ENCODE data around the gene BLOC1S5. TPM values are rescaled to one million over a fixed set of nuclear protein-coding genes. Genes with fewer than 3 reads are reported as not detected.

The BLOC1S5 gene
- total RNA-seq, 1 donor from 2014 or later: 8.3 TPM

DNA sequence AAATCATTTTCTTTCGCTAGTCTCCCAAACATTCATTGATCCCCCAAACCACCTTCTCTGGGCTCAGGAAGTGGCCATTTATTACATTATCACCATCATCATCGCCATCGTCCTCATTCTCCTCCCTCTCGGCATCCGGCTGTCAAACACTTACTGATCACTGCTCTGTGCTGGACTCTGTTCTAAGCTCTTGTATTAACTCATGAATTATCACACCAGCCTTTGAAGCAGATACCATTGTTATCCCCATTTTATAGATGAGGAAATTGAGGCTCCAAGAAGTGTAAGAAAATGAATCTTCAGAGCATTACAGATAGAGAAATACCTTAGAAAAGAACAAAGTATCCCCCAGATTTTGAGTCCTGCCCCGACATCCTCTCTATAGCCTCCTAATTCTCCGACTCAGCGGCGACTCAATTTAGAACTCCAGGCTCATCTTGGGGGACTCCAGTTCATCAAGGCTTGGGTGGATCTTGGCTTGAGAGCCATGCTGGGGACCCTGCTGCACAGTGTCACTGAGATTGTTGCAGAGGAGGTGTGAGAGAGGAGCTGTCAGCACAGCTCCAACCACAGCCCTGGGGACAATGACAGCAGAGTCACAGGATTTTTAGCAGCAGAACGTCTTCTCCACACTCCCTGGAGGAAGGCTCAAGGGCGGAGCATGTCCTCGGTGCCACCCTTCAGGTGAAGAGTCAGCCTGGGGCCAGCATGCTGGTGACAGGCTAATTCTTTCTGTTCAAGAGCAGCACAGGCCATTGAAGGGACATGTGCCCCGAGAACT, 44.8 kb upstream of the BLOC1S5 start:
- TF ChIP-seq, protein P1, sequence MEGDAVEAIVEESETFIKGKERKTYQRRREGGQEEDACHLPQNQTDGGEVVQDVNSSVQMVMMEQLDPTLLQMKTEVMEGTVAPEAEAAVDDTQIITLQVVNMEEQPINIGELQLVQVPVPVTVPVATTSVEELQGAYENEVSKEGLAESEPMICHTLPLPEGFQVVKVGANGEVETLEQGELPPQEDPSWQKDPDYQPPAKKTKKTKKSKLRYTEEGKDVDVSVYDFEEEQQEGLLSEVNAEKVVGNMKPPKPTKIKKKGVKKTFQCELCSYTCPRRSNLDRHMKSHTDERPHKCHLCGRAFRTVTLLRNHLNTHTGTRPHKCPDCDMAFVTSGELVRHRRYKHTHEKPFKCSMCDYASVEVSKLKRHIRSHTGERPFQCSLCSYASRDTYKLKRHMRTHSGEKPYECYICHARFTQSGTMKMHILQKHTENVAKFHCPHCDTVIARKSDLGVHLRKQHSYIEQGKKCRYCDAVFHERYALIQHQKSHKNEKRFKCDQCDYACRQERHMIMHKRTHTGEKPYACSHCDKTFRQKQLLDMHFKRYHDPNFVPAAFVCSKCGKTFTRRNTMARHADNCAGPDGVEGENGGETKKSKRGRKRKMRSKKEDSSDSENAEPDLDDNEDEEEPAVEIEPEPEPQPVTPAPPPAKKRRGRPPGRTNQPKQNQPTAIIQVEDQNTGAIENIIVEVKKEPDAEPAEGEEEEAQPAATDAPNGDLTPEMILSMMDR (IDR thresholded peaks at IDR 0.05; ENCODE audit: partially characterized antibody, unreplicated experiment): no peak
- Mint-ChIP-seq H3K4me1 (ENCODE audit: low read depth, unreplicated experiment) (peaks cover 4% of the 10 kb centered on the region), H3K27me3 (ENCODE audit: unreplicated experiment) (peaks cover 6% of the 10 kb centered on the region), H3K4me3 (ENCODE audit: unreplicated experiment) (no peak overlapping the region), H3K36me3 (ENCODE audit: unreplicated experiment) (no peaks in the 10 kb centered on the region), H3K9me3 (ENCODE audit: unreplicated experiment) (no peaks in the 10 kb centered on the region), H3K27ac (ENCODE audit: unreplicated experiment) (no peak overlapping the region)
- DNase-seq: no peak

DNA sequence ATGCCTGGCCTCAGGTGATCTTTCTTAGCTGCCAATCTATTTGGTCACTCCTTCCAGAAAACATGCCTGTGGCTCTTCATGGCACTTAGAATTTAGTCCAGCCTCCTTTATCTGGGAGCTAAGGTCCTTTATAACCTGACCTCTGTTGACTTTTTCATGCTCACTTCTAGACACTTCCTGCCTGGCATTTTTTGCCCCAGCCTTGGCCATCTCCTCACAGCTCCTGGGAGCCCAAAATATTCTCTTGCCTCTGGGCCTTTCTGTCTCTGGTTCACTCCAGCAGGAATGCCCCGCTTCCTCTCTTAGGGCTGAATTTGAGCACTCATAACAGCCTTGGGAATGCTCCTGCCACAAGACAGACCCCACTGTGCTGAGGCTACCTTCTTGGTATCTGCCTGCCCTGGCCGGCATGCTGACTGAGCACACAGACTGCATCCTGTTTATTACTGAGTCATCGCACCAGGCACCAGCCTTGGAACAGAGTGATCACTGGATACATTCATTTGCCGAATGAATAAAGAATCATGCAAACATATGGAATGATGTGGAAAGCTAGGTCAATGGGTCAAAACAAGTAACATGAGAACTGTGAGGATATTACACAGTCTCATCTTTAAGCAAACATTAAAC, 44.0 kb upstream of the BLOC1S5 start:
- Mint-ChIP-seq H3K27ac (ENCODE audit: unreplicated experiment) (no peak overlapping the region), H3K4me1 (ENCODE audit: low read depth, unreplicated experiment) (peaks cover 4% of the 10 kb centered on the region), H3K4me3 (ENCODE audit: unreplicated experiment) (no peak overlapping the region), H3K9me3 (ENCODE audit: unreplicated experiment) (no peaks in the 10 kb centered on the region), H3K27me3 (ENCODE audit: unreplicated experiment) (peaks cover 6% of the 10 kb centered on the region), H3K36me3 (ENCODE audit: unreplicated experiment) (no peaks in the 10 kb centered on the region)
- no peak for DNase-seq
- TF ChIP-seq, protein P1 (IDR thresholded peaks at IDR 0.05; ENCODE audit: partially characterized antibody, unreplicated experiment): no peak

DNA sequence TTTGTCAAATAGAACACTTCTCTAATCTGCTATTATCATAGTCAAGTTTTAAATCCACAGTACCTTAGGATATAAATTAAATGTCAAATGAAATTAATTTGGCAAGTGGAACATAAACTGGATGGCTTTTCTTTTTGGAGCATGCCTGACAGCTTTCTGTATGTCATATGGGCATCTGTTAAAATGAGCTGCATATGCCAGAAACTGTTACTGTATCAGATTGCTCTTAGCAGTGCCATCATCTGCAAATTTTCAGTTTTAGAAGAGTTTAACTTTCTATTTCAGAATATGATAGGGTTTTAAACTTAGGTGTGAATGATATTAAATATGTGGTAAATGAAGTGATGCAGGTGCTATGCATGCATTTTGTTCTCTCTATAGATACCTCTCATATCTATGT, 41.6 kb upstream of the BLOC1S5 start:
- no peaks in the 10 kb centered on the region for H3K27me3 Mint-ChIP-seq (ENCODE audit: unreplicated experiment)
- H3K27ac Mint-ChIP-seq (ENCODE audit: unreplicated experiment): no peak overlapping the region
- no peaks in the 10 kb centered on the region for H3K4me1 Mint-ChIP-seq (ENCODE audit: low read depth, unreplicated experiment)
- H3K9me3 Mint-ChIP-seq (ENCODE audit: unreplicated experiment): no peaks in the 10 kb centered on the region
- H3K4me3 Mint-ChIP-seq (ENCODE audit: unreplicated experiment): no peak overlapping the region
- TF ChIP-seq, protein P1 (IDR thresholded peaks at IDR 0.05; ENCODE audit: partially characterized antibody, unreplicated experiment): no peak
- no peak for DNase-seq
- no peaks in the 10 kb centered on the region for H3K36me3 Mint-ChIP-seq (ENCODE audit: unreplicated experiment)

DNA sequence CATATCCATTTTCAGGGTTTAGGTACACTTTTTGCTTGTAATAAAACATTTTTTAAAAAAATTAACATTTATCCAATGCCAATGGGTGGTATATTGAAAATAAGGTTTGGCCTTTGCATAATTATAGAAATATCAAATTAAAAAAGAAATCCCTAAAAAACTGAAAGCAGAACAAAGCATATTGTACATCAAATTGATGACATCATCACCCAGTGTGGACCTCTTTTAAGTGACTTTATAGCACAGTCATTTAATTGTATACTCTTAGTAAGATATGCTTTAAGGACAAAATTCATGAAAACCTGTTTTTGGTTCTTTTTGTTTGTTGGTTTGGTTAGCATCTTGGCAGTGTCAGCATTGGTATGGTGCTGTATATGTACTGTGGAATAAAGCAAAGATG, 39.5 kb upstream of the BLOC1S5 start:
- Mint-ChIP-seq H3K27me3 (ENCODE audit: unreplicated experiment) (peaks cover 1% of the 10 kb centered on the region), H3K27ac (ENCODE audit: unreplicated experiment) (no peak overlapping the region), H3K9me3 (ENCODE audit: unreplicated experiment) (no peaks in the 10 kb centered on the region), H3K4me1 (ENCODE audit: low read depth, unreplicated experiment) (no peaks in the 10 kb centered on the region), H3K4me3 (ENCODE audit: unreplicated experiment) (no peak overlapping the region), H3K36me3 (ENCODE audit: unreplicated experiment) (no peaks in the 10 kb centered on the region)
- TF ChIP-seq, protein P1 (IDR thresholded peaks at IDR 0.05; ENCODE audit: partially characterized antibody, unreplicated experiment): no peak
- DNase-seq: no peak
